ENCODE results near the gene PTPRK.

The PTPRK gene

DNA sequence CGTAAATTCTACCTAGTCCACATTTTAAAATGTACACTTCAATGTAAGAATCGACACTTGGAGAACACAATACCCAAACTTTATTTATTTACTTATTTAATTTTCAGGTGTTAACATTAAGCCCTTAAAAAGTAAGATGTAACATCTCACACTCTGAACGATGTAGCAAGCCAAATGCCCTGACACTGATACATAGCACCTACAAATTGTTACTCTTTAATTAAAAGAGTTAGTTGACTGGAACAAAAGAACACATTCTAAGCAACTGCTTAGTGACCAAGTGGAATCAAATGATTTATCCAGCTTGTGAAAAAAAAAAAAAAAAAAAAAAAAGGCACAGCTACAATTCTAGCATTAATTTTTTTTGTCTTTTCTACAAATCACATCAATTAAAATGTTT is 327.4 kb downstream of the PTPRK start:
- no peak for DNase-seq (ENCODE audit: extremely low read depth, insufficient read length)

DNA sequence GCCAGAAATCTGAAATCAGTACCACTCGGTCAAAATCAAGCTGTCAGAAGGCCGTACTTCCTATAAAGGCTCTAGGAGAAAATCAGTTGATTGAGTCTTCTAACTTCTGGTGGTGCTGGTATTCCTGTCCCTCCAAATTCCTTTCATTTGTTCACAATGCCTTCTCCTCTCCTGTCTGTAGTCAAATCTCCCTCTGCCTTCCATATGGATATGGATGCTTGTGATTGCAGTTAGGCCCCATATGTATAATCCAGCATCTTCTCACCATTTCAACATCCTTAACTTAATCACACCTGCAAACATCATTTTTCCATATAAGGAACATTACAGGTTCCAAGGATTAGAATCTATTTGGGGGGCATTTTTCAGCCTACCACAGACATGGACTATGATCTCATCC is 331.7 kb downstream of the PTPRK start:
- TF ChIP-seq, protein P1, sequence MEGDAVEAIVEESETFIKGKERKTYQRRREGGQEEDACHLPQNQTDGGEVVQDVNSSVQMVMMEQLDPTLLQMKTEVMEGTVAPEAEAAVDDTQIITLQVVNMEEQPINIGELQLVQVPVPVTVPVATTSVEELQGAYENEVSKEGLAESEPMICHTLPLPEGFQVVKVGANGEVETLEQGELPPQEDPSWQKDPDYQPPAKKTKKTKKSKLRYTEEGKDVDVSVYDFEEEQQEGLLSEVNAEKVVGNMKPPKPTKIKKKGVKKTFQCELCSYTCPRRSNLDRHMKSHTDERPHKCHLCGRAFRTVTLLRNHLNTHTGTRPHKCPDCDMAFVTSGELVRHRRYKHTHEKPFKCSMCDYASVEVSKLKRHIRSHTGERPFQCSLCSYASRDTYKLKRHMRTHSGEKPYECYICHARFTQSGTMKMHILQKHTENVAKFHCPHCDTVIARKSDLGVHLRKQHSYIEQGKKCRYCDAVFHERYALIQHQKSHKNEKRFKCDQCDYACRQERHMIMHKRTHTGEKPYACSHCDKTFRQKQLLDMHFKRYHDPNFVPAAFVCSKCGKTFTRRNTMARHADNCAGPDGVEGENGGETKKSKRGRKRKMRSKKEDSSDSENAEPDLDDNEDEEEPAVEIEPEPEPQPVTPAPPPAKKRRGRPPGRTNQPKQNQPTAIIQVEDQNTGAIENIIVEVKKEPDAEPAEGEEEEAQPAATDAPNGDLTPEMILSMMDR (IDR thresholded peaks at IDR 0.05; ENCODE audit: insufficient read depth, low read length, poor library complexity, severe bottlenecking): no peak

More for the DNA sequence above, 327.4 kb downstream of the PTPRK start:
- Histone ChIP-seq H3K36me3 (ENCODE audit: control insufficient read depth, insufficient read depth, low read length) (no peaks in the 10 kb centered on the region), H3K4me3 (replicated peaks; ENCODE audit: low read depth, low read length) (no peak overlapping the region), H3K27me3 (replicated peaks; ENCODE audit: control insufficient read depth, insufficient read depth, low read length) (no peaks in the 10 kb centered on the region)
- TF ChIP-seq, protein P1 (IDR thresholded peaks at IDR 0.05; ENCODE audit: insufficient read depth, low read length, poor library complexity, severe bottlenecking): no peak

DNA sequence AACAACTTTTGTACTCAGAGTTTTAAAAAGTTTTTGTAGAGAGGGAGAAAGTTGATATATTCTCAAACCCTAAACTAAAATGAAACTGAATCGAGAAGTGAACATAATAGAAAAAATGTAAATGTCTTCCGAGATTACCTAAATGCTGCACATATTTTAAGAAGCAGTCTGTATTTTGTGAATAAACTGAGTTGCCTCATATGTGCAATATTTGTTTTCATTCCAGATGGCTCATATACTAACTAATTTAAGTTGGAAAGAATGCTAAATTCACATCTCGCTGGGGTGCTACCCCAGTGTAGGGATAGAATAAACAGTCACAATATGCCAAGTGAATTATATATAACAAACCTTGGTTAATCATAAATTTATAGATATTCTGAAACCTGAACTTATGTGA is 333.7 kb downstream of the PTPRK start:
- TF ChIP-seq, protein P1 (IDR thresholded peaks at IDR 0.05; ENCODE audit: insufficient read depth, low read length, poor library complexity, severe bottlenecking): no peak
- Histone ChIP-seq H3K27me3 (replicated peaks; ENCODE audit: control insufficient read depth, insufficient read depth, low read length) (no peaks in the 10 kb centered on the region), H3K4me3 (replicated peaks; ENCODE audit: low read depth, low read length) (no peak overlapping the region), H3K36me3 (ENCODE audit: control insufficient read depth, insufficient read depth, low read length) (no peaks in the 10 kb centered on the region)
- no peak for DNase-seq (ENCODE audit: extremely low read depth, insufficient read length)

More for the DNA sequence above, 331.7 kb downstream of the PTPRK start:
- Histone ChIP-seq H3K36me3 (ENCODE audit: control insufficient read depth, insufficient read depth, low read length) (no peaks in the 10 kb centered on the region), H3K4me3 (replicated peaks; ENCODE audit: low read depth, low read length) (no peak overlapping the region), H3K27me3 (replicated peaks; ENCODE audit: control insufficient read depth, insufficient read depth, low read length) (no peaks in the 10 kb centered on the region)
- DNase-seq (ENCODE audit: extremely low read depth, insufficient read length): no peak

DNA sequence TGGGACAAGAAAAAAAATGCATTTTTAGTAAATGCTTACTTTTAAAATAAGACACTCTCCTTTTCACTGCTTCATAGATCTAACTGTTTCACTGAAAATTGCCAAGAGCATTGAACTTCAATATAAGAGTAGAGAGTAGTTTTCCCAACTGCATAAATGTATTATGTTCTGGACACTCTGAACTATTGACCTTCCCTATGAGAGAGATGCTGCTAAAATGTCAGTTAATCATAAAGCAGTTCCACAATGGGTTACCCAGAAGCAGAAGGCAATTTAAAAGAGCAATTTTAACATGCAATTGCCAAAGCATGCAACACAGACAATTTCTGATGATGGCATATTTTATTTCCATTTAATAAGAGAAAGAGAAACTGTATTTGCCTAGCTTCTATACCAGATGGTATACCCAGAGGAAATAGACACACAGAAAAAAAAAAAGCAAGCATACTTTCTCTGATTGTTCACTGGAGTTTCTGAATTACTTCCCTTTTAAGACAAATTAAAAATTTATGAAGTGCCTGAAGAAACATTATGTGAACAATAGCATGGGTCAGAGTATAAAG is 340.4 kb downstream of the PTPRK start:
- DNase-seq (ENCODE audit: extremely low read depth, insufficient read length): no peak
- no peaks in the 10 kb centered on the region for H3K36me3 ChIP-seq (ENCODE audit: control insufficient read depth, insufficient read depth, low read length)
- TF ChIP-seq, protein P1 (IDR thresholded peaks at IDR 0.05; ENCODE audit: insufficient read depth, low read length, poor library complexity, severe bottlenecking): no peak
- no peak overlapping the region for H3K4me3 ChIP-seq (replicated peaks; ENCODE audit: low read depth, low read length)
- H3K27me3 ChIP-seq (replicated peaks; ENCODE audit: control insufficient read depth, insufficient read depth, low read length): no peaks in the 10 kb centered on the region

DNA sequence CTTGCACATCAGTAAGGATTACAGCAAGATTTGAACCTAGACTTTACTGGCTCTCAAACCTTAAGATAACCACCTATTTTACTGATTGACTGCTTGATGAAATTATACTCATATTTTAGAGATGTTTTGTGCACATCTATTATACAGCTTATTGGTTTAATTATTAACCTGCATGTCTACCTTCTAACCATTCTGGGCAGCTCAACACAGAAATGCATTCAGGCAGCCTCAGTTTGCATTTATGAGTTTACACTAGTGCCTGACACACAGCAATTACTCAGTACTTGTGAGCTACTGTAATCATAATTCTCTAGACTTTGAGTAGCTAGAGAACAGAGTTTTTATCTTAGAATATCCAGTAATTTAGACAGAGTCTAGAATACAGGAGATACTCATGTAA is 345.7 kb downstream of the PTPRK start:
- no peak for DNase-seq (ENCODE audit: extremely low read depth, insufficient read length)
- Histone ChIP-seq H3K27me3 (replicated peaks; ENCODE audit: control insufficient read depth, insufficient read depth, low read length) (no peaks in the 10 kb centered on the region), H3K36me3 (ENCODE audit: control insufficient read depth, insufficient read depth, low read length) (no peaks in the 10 kb centered on the region), H3K4me3 (replicated peaks; ENCODE audit: low read depth, low read length) (no peak overlapping the region)
- TF ChIP-seq, protein P1 (IDR thresholded peaks at IDR 0.05; ENCODE audit: insufficient read depth, low read length, poor library complexity, severe bottlenecking): no peak
